Measurements from ENCODE around the gene PRR14. TPM values are rescaled to one million over a fixed set of nuclear protein-coding genes. Genes with fewer than 3 reads are reported as not detected.
"Not testable (repeated sequence)": the region's sequence is repeated elsewhere in the genome, so short reads cannot be mapped to it uniquely, and the experiment has no call there.

The PRR14 gene
- total RNA-seq, 2 donors from 2014 or later, result 76.6 to 97.5 TPM

- ATAC-seq (replicated peaks), result no peak
- Mint-ChIP-seq H3K36me3 (ENCODE audit: low read depth) (no peaks in the 10 kb centered on the region), H3K4me1 (no peaks in the 10 kb centered on the region), H3K27me3 (no peaks in the 10 kb centered on the region), H3K9me3 (no peaks in the 10 kb centered on the region), H3K27ac (no peak overlapping the region), H3K4me3 (no peak overlapping the region)
Measured at GRCh38 chr16:30677931-30678585, 27.3 kb downstream of the PRR14 start.

- Mint-ChIP-seq H3K4me1 (no peaks in the 10 kb centered on the region), H3K9me3 (no peaks in the 10 kb centered on the region), H3K27me3 (no peaks in the 10 kb centered on the region), H3K27ac (no peak overlapping the region), H3K36me3 (ENCODE audit: low read depth) (no peaks in the 10 kb centered on the region), H3K4me3 (no peak overlapping the region)
- no peak for ATAC-seq (replicated peaks)
Measured at GRCh38 chr16:30678586-30678970, 27.8 kb downstream of the PRR14 start.

GRCh38 chr16:30680326-30680725, 29.6 kb downstream of the PRR14 start:
- no peaks in the 10 kb centered on the region for H3K9me3 Mint-ChIP-seq
- no peak for ATAC-seq (replicated peaks)
- H3K4me3 Mint-ChIP-seq, result no peak overlapping the region
- no peaks in the 10 kb centered on the region for H3K4me1 Mint-ChIP-seq
- H3K36me3 Mint-ChIP-seq (ENCODE audit: low read depth), result no peaks in the 10 kb centered on the region
- no peaks in the 10 kb centered on the region for H3K27me3 Mint-ChIP-seq
- no peak overlapping the region for H3K27ac Mint-ChIP-seq

- no peak overlapping the region for H3K4me3 Mint-ChIP-seq
- H3K27me3 Mint-ChIP-seq, result no peaks in the 10 kb centered on the region
- ATAC-seq (replicated peaks), result no peak
- peak overlapping the region; percentile 2 for H3K27ac Mint-ChIP-seq
- no peaks in the 10 kb centered on the region for H3K9me3 Mint-ChIP-seq
- H3K4me1 Mint-ChIP-seq, result peaks cover 8% of the 10 kb centered on the region
- H3K36me3 Mint-ChIP-seq (ENCODE audit: low read depth), result no peaks in the 10 kb centered on the region
Measured at GRCh38 chr16:30688701-30689100, 37.9 kb downstream of the PRR14 start.

GRCh38 chr16:30691907-30692306, 41.1 kb downstream of the PRR14 start:
- H3K4me3 Mint-ChIP-seq, result no peak overlapping the region
- H3K27ac Mint-ChIP-seq, result no peak overlapping the region
- peaks cover 11% of the 10 kb centered on the region for H3K4me1 Mint-ChIP-seq
- H3K9me3 Mint-ChIP-seq, result no peaks in the 10 kb centered on the region
- no peak for ATAC-seq (replicated peaks)
- H3K27me3 Mint-ChIP-seq, result no peaks in the 10 kb centered on the region
- H3K36me3 Mint-ChIP-seq (ENCODE audit: low read depth), result no peaks in the 10 kb centered on the region

- peaks cover 3% of the 10 kb centered on the region for H3K36me3 Mint-ChIP-seq (ENCODE audit: low read depth)
- no peak overlapping the region for H3K4me3 Mint-ChIP-seq
- no peaks in the 10 kb centered on the region for H3K27me3 Mint-ChIP-seq
- H3K4me1 Mint-ChIP-seq, result peaks cover 11% of the 10 kb centered on the region
- no peak for ATAC-seq (replicated peaks)
- peak overlapping the region; percentile 12 for H3K27ac Mint-ChIP-seq
- no peaks in the 10 kb centered on the region for H3K9me3 Mint-ChIP-seq
Measured at GRCh38 chr16:30692396-30693064, 41.8 kb downstream of the PRR14 start.

- no peak for ATAC-seq (replicated peaks)
- H3K27ac Mint-ChIP-seq, result no peak overlapping the region
- no peaks in the 10 kb centered on the region for H3K9me3 Mint-ChIP-seq
- H3K4me3 Mint-ChIP-seq, result no peak overlapping the region
- H3K4me1 Mint-ChIP-seq, result peaks cover 17% of the 10 kb centered on the region
- peaks cover 28% of the 10 kb centered on the region for H3K36me3 Mint-ChIP-seq (ENCODE audit: low read depth)
- no peaks in the 10 kb centered on the region for H3K27me3 Mint-ChIP-seq
Measured at GRCh38 chr16:30694926-30695693, 44.4 kb downstream of the PRR14 start.

- not testable (repeated sequence) for H3K9me3 Mint-ChIP-seq; H3K27me3 Mint-ChIP-seq; H3K27ac Mint-ChIP-seq; ATAC-seq (replicated peaks)
- peaks cover 18% of the 10 kb centered on the region for H3K4me1 Mint-ChIP-seq
- H3K36me3 Mint-ChIP-seq (ENCODE audit: low read depth), result peaks cover 44% of the 10 kb centered on the region
- H3K4me3 Mint-ChIP-seq, result peak overlapping the region; percentile 97
Measured at GRCh38 chr16:30696646-30697045, 45.9 kb downstream of the PRR14 start.

- Mint-ChIP-seq H3K9me3 (no peaks in the 10 kb centered on the region), H3K27ac (peak overlapping the region; percentile 100), H3K4me1 (peaks cover 15% of the 10 kb centered on the region), H3K36me3 (ENCODE audit: low read depth) (peaks cover 52% of the 10 kb centered on the region), H3K4me3 (peak overlapping the region; percentile 97), H3K27me3 (no peaks in the 10 kb centered on the region)
- ATAC-seq (replicated peaks), result peak; percentile 91
Measured at GRCh38 chr16:30697264-30698138, 46.7 kb downstream of the PRR14 start.

GRCh38 chr16:30698139-30698815, 47.5 kb downstream of the PRR14 start:
- Mint-ChIP-seq H3K36me3 (ENCODE audit: low read depth) (peaks cover 60% of the 10 kb centered on the region), H3K27me3 (no peaks in the 10 kb centered on the region), H3K9me3 (no peaks in the 10 kb centered on the region), H3K4me1 (peaks cover 17% of the 10 kb centered on the region), H3K27ac (peak overlapping the region; percentile 100), H3K4me3 (peak overlapping the region; percentile 97)
- peak; percentile 78 for ATAC-seq (replicated peaks)

- Mint-ChIP-seq H3K27ac (peak within 1 kb of the TSS; percentile 100), H3K9me3 (no peaks in the 10 kb centered on the region), H3K4me3 (peak within 1 kb of the TSS; percentile 97), H3K36me3 (ENCODE audit: low read depth) (peaks cover 67% of the 10 kb centered on the region), H3K4me1 (peaks cover 11% of the 10 kb centered on the region), H3K27me3 (no peaks in the 10 kb centered on the region)
- ATAC-seq (replicated peaks), result peak; percentile 38
Measured at GRCh38 chr16:30698816-30699614, 48.3 kb downstream of the PRR14 start, which contains the start of gene SRCAP. Gene SRCAP, plus strand, starts transcription at chr16:30699171. Its CDS starts 1,654 bp downstream, at chr16:30700825.

- Mint-ChIP-seq H3K4me3 (peak overlapping the region; percentile 97), H3K27ac (peak overlapping the region; percentile 100), H3K36me3 (ENCODE audit: low read depth) (peaks cover 74% of the 10 kb centered on the region), H3K27me3 (no peaks in the 10 kb centered on the region), H3K4me1 (peaks cover 11% of the 10 kb centered on the region), H3K9me3 (no peaks in the 10 kb centered on the region)
- no peak for ATAC-seq (replicated peaks)
Measured at GRCh38 chr16:30699615-30700099, 48.9 kb downstream of the PRR14 start.

GRCh38 chr16:30700491-30700890, 49.7 kb downstream of the PRR14 start:
- H3K36me3 Mint-ChIP-seq (ENCODE audit: low read depth), result peaks cover 79% of the 10 kb centered on the region
- ATAC-seq (replicated peaks), result no peak
- H3K27ac Mint-ChIP-seq, result peak overlapping the region; percentile 100
- peaks cover 11% of the 10 kb centered on the region for H3K4me1 Mint-ChIP-seq
- peak overlapping the region; percentile 97 for H3K4me3 Mint-ChIP-seq
- H3K9me3 Mint-ChIP-seq, result no peaks in the 10 kb centered on the region
- no peaks in the 10 kb centered on the region for H3K27me3 Mint-ChIP-seq

Data from activated T-helper 17 cell treated with anti-CD3 and anti-CD28 coated beads, Interleukin-2, amount 50 U/mL, for 72 hours (primary cell).